Gastroesophageal sphincter (tissue), 4 donors: ENCODE data around the gene CHCHD6. TPM values are rescaled to one million over a fixed set of nuclear protein-coding genes. Genes with fewer than 3 reads are reported as not detected.

Source experiments
- ATAC-seq: fragments of 150-250 bp; one replicate; pipeline ENCODE4 v1.9.1; 2016; ENCODE audit warnings: mild to moderate bottlenecking, moderate library complexity
- H3K27ac ChIP-seq, 4 donors: fragments of 200-600 bp; sonication (generic) in 3 of 4; 1 replicate in 3 of 4; 2 replicates in 1 of 4; pipeline ENCODE4 v1.5.1; 2016 to 2019
- H3K27me3 ChIP-seq: fragments of 200-600 bp; sonication (generic); one replicate; pipeline ENCODE4 v1.5.1; 2019
- H3K36me3 ChIP-seq, 2 donors: fragments of 200-600 bp; sonication (generic); one replicate each; pipeline ENCODE4 v1.5.1; 2019; ENCODE audit warnings: control low read depth in 1 of 2
- H3K4me1 ChIP-seq, 3 donors: fragments of 200-600 bp; sonication (generic); 1 replicate in 2 of 3; 2 replicates in 1 of 3; pipeline ENCODE4 v1.5.1; 2016 to 2019; ENCODE audit warnings: control low read depth in 2 of 3
- H3K4me3 ChIP-seq, 2 donors: fragments of 200-600 bp; sonication (generic); one replicate each; pipeline ENCODE4 v1.5.1; 2019; ENCODE audit warnings: mild to moderate bottlenecking in 1 of 2, moderate library complexity in 1 of 2
- H3K9me3 ChIP-seq, 3 donors: fragments of 200-600 bp; sonication (generic); one replicate each; pipeline ENCODE4 v1.5.1; 2017 to 2019; ENCODE audit warnings: control low read depth in 2 of 3
- EP300 ChIP-seq: sonication (generic); formaldehyde crosslinking; IDR thresholded peaks from one replicate; pipeline ENCODE4 v1.6.1; 2017; ENCODE audit warnings: antibody characterized with exemption, mild to moderate bottlenecking
- POLR2A ChIP-seq, 2 donors: fragments of 450-650 bp; IDR thresholded peaks; one replicate each; pipeline ENCODE4 v1.6.1; 2017; ENCODE audit warnings: antibody characterized with exemption in 2 of 2, mild to moderate bottlenecking in 2 of 2, moderate library complexity in 1 of 2
- POLR2AphosphoS5 ChIP-seq: sonication (generic); formaldehyde crosslinking; IDR thresholded peaks from one replicate; pipeline ENCODE4 v1.6.1; 2017; ENCODE audit warnings: antibody characterized with exemption
- WGBS, 2 donors: methylation state at CpG; one replicate each; pipeline ENCODE4 v1.1.5; 2018; ENCODE audit warnings: low coverage in 1 of 2; 5-methylcytosine and 5-hydroxymethylcytosine counted together
- total RNA-seq, 4 donors: library from RNA; depleted of rRNA; stranded (reverse); fragments of >200 nt; gene quantifications; one replicate each; pipeline ENCODE4 v1.1.0, GENCODE V29; 2016
- TF ChIP-seq, protein P1 (sequence below), 4 experiments: fragments of 200-600 bp in 2 of 4; fragments of 450-650 bp in 2 of 4; sonication (generic) in 1 of 4; IDR thresholded peaks; one replicate each; pipeline ENCODE4 v1.5.1; 2017 to 2019; ENCODE audit warnings: antibody characterized with exemption in 4 of 4, mild to moderate bottlenecking in 2 of 4, moderate library complexity in 2 of 4

CHCHD6 gene
- total RNA-seq, 4 donors from 2014 or later, result 8.5 to 37.2 (median 15.2) TPM

GRCh38 chr3:126967386-126967785 lies 263.3 kb downstream of the CHCHD6 start:
- no peak for ATAC-seq
- no peaks in the 10 kb centered on the region for H3K36me3 ChIP-seq
- H3K9me3 ChIP-seq, result no peaks in the 10 kb centered on the region
- TF ChIP-seq POLR2AphosphoS5, result no peak
- no peak for TF ChIP-seq EP300
- no peak for TF ChIP-seq POLR2A (IDR thresholded peaks at IDR 0.05)
- TF ChIP-seq, protein P1, sequence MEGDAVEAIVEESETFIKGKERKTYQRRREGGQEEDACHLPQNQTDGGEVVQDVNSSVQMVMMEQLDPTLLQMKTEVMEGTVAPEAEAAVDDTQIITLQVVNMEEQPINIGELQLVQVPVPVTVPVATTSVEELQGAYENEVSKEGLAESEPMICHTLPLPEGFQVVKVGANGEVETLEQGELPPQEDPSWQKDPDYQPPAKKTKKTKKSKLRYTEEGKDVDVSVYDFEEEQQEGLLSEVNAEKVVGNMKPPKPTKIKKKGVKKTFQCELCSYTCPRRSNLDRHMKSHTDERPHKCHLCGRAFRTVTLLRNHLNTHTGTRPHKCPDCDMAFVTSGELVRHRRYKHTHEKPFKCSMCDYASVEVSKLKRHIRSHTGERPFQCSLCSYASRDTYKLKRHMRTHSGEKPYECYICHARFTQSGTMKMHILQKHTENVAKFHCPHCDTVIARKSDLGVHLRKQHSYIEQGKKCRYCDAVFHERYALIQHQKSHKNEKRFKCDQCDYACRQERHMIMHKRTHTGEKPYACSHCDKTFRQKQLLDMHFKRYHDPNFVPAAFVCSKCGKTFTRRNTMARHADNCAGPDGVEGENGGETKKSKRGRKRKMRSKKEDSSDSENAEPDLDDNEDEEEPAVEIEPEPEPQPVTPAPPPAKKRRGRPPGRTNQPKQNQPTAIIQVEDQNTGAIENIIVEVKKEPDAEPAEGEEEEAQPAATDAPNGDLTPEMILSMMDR (IDR thresholded peaks at IDR 0.05), result no peak
- 20% methylated on average over 1 of the region's 10 CpGs; no CpG with 5 or more reads in 1 of the 2 donors for WGBS, 2 donors
- H3K4me1 ChIP-seq, result peaks cover 0 to 9% (median 8%) of the 10 kb centered on the region in 3 donors
- no peak overlapping the region for H3K27ac ChIP-seq
- peaks cover 3% of the 10 kb centered on the region for H3K27me3 ChIP-seq
- no peak overlapping the region for H3K4me3 ChIP-seq

- TF ChIP-seq, protein P1 (IDR thresholded peaks at IDR 0.05), result no peak
- TF ChIP-seq EP300 (no peak), POLR2A (IDR thresholded peaks at IDR 0.05) (no peak), POLR2AphosphoS5 (no peak)
- Histone ChIP-seq H3K9me3 (peaks cover 0 to 2% (median 0%) of the 10 kb centered on the region in 3 donors), H3K4me1 (peaks cover 0 to 10% (median 10%) of the 10 kb centered on the region in 3 donors), H3K36me3 (no peaks in the 10 kb centered on the region), H3K27me3 (peaks cover 16% of the 10 kb centered on the region), H3K4me3 (no peak overlapping the region), H3K27ac (no peak overlapping the region)
- no peak for ATAC-seq
- 61 to 80% methylated on average over 4 to 5 of the region's 20 CpGs for WGBS, 2 donors
Observed at GRCh38 chr3:126968391-126969390, 264.7 kb downstream of the CHCHD6 start.

DNA sequence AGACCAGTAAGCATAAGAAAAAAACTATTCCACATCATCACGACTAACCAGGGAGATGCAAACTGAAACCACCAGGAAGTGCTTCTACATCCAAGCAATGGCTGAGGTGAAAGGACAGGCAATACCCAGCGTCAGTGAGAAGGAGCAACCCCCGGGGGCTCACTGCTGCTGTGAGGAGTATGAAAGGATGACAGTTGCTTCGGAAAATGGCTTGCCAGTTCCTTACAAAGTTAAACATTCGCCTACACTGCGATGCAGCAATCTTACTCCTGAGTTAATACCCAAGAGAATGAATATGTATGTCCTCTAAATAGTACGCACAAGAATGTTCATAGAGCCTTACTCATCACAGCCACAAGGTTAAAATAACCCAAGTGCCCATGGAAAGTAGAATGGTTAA lies 265.5 kb downstream of the CHCHD6 start:
- Histone ChIP-seq H3K27ac (no peak overlapping the region), H3K27me3 (peaks cover 20% of the 10 kb centered on the region), H3K9me3 (peaks cover 0 to 11% (median 0%) of the 10 kb centered on the region in 3 donors), H3K36me3 (no peaks in the 10 kb centered on the region), H3K4me1 (peaks cover 0 to 10% (median 10%) of the 10 kb centered on the region in 3 donors), H3K4me3 (no peak overlapping the region)
- TF ChIP-seq POLR2AphosphoS5 (no peak), POLR2A (IDR thresholded peaks at IDR 0.05) (no peak), EP300 (no peak)
- TF ChIP-seq, protein P1 (IDR thresholded peaks at IDR 0.05), result no peak
- ATAC-seq, result no peak
- WGBS, 2 donors, result 44 to 61% methylated on average over 3 to 7 of the region's 7 CpGs

DNA sequence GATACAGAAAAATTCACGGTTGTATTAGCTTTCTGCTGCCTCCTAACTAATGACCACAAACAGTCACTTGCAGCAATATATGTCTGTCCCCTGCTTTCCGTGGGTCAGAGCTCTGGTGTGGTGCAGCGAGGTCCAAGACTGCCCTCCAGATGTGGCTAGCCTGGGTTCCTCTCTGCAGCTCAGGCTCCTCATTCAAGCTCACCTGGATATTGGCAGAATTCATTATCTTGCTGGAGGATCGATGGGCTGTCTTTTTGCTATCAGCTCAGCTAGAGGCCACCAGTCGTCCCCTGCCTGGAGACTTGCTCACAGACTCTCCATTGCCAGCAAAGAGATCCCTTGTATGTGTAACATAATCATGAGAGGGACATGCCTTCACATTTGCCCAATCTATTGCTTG lies 266.1 kb downstream of the CHCHD6 start:
- H3K4me1 ChIP-seq, result peaks cover 0 to 10% (median 10%) of the 10 kb centered on the region in 3 donors
- no peak overlapping the region for H3K27ac ChIP-seq
- H3K36me3 ChIP-seq, result no peaks in the 10 kb centered on the region
- no peak for ATAC-seq
- WGBS, 2 donors, result 80% methylated on average over 3 of the region's 5 CpGs; no CpG with 5 or more reads in 1 of the 2 donors
- H3K4me3 ChIP-seq, result no peak overlapping the region
- TF ChIP-seq, protein P1 (IDR thresholded peaks at IDR 0.05), result no peak
- TF ChIP-seq POLR2A (IDR thresholded peaks at IDR 0.05) (no peak), POLR2AphosphoS5 (no peak), EP300 (no peak)
- peaks cover 20% of the 10 kb centered on the region for H3K27me3 ChIP-seq
- peaks cover 0 to 16% (median 0%) of the 10 kb centered on the region in 3 donors for H3K9me3 ChIP-seq
